ENCODE measurements around the gene DYSF.

DYSF gene

DNA sequence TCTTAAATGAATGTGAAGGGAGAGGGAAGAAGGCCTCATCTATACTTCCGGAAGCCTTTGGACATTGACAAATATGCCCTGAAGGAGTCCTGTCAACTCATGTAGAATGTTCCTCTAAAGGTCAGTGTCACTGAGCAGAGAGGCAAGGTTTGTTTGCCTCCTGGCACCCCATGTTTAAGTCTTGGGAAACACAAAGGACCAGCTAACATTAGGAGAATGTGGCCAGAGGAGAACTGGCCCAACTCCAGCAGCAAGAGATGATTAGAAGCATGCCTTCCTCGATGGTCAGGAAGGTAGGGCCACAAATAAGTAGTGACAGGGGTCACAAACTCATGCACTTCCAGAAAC lies 5.7 kb downstream of the DYSF start:
- TF ChIP-seq FOXP2 (optimal IDR thresholded peaks at IDR 0.05; ENCODE audit: borderline replicate concordance, extremely low read depth, extremely low read length, insufficient read depth) (no peak), TAF1 (IDR thresholded peaks at IDR 0.05; ENCODE audit: borderline replicate concordance, insufficient read depth, low read length) (no peak)
- TF ChIP-seq, protein P1, sequence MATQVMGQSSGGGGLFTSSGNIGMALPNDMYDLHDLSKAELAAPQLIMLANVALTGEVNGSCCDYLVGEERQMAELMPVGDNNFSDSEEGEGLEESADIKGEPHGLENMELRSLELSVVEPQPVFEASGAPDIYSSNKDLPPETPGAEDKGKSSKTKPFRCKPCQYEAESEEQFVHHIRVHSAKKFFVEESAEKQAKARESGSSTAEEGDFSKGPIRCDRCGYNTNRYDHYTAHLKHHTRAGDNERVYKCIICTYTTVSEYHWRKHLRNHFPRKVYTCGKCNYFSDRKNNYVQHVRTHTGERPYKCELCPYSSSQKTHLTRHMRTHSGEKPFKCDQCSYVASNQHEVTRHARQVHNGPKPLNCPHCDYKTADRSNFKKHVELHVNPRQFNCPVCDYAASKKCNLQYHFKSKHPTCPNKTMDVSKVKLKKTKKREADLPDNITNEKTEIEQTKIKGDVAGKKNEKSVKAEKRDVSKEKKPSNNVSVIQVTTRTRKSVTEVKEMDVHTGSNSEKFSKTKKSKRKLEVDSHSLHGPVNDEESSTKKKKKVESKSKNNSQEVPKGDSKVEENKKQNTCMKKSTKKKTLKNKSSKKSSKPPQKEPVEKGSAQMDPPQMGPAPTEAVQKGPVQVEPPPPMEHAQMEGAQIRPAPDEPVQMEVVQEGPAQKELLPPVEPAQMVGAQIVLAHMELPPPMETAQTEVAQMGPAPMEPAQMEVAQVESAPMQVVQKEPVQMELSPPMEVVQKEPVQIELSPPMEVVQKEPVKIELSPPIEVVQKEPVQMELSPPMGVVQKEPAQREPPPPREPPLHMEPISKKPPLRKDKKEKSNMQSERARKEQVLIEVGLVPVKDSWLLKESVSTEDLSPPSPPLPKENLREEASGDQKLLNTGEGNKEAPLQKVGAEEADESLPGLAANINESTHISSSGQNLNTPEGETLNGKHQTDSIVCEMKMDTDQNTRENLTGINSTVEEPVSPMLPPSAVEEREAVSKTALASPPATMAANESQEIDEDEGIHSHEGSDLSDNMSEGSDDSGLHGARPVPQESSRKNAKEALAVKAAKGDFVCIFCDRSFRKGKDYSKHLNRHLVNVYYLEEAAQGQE (IDR thresholded peaks at IDR 0.05; ENCODE audit: insufficient read depth in 1 of 2, low read depth in 2 of 2, low read length in 2 of 2), result no peak

- TF ChIP-seq, protein P1 (IDR thresholded peaks at IDR 0.05; ENCODE audit: insufficient read depth in 1 of 2, low read depth in 2 of 2, low read length in 2 of 2), result no peak
- no peak for TF ChIP-seq SIN3A (IDR thresholded peaks at IDR 0.05; ENCODE audit: borderline replicate concordance, insufficient read depth, low read length)
- no peak for TF ChIP-seq FOXP2 (optimal IDR thresholded peaks at IDR 0.05; ENCODE audit: borderline replicate concordance, extremely low read depth, extremely low read length, insufficient read depth)
Measured at GRCh38 chr2:71460056-71460455, 6.7 kb downstream of the DYSF start.

GRCh38 chr2:71460595-71461303 lies 7.4 kb downstream of the DYSF start:
- TF ChIP-seq POLR2AphosphoS5 (IDR thresholded peaks at IDR 0.05; ENCODE audit: low read depth, low read length), result no peak
- TF ChIP-seq FOXP2 (optimal IDR thresholded peaks at IDR 0.05; ENCODE audit: borderline replicate concordance, extremely low read depth, extremely low read length, insufficient read depth), result no peak
- TF ChIP-seq, protein P1 (IDR thresholded peaks at IDR 0.05; ENCODE audit: insufficient read depth in 1 of 2, low read depth in 2 of 2, low read length in 2 of 2), result no peak
- no peak for TF ChIP-seq SIN3A (IDR thresholded peaks at IDR 0.05; ENCODE audit: borderline replicate concordance, insufficient read depth, low read length)
- TF ChIP-seq TAF1 (IDR thresholded peaks at IDR 0.05; ENCODE audit: borderline replicate concordance, insufficient read depth, low read length), result no peak

GRCh38 chr2:71461304-71461671 lies 7.9 kb downstream of the DYSF start:
- TF ChIP-seq, protein P1 (IDR thresholded peaks at IDR 0.05; ENCODE audit: insufficient read depth in 1 of 2, low read depth in 2 of 2, low read length in 2 of 2), result no peak
- no peak for TF ChIP-seq POLR2AphosphoS5 (IDR thresholded peaks at IDR 0.05; ENCODE audit: low read depth, low read length)
- TF ChIP-seq FOXP2 (optimal IDR thresholded peaks at IDR 0.05; ENCODE audit: borderline replicate concordance, extremely low read depth, extremely low read length, insufficient read depth), result no peak
- TF ChIP-seq TAF1 (IDR thresholded peaks at IDR 0.05; ENCODE audit: borderline replicate concordance, insufficient read depth, low read length), result no peak
- no peak for TF ChIP-seq SIN3A (IDR thresholded peaks at IDR 0.05; ENCODE audit: borderline replicate concordance, insufficient read depth, low read length)

- TF ChIP-seq FOXP2 (optimal IDR thresholded peaks at IDR 0.05; ENCODE audit: borderline replicate concordance, extremely low read depth, extremely low read length, insufficient read depth) (no peak), POLR2AphosphoS5 (IDR thresholded peaks at IDR 0.05; ENCODE audit: low read depth, low read length) (no peak), SIN3A (IDR thresholded peaks at IDR 0.05; ENCODE audit: borderline replicate concordance, insufficient read depth, low read length) (no peak), TAF1 (IDR thresholded peaks at IDR 0.05; ENCODE audit: borderline replicate concordance, insufficient read depth, low read length) (no peak)
- TF ChIP-seq, protein P1 (IDR thresholded peaks at IDR 0.05; ENCODE audit: insufficient read depth in 1 of 2, low read depth in 2 of 2, low read length in 2 of 2), result no peak
Measured at GRCh38 chr2:71462056-71462605, 8.8 kb downstream of the DYSF start.

Data from PFSK-1 (cell line).